IMR-90 (cell line): Measurements from ENCODE around the gene NUP210L. TPM values are rescaled to one million over a fixed set of nuclear protein-coding genes. Genes with fewer than 3 reads are reported as not detected.

ENCODE experiments used
- ATAC-seq: fragments of 200-7000 bp; cut with Tn5 transposase; 2 replicates; pipeline ENCODE4 v1.9.1; 2020; ENCODE audit warnings: low read depth, mild to moderate bottlenecking, moderate library complexity
- BruUV-seq: library from RNA; stranded (reverse); fragments of 400-500 nt; replicated peaks from 2 replicates; lab custom pipeline; 2021; lab: Mats Ljungman, UMichigan
- CTCF ChIA-PET: fragments of 300-600 bp; formaldehyde crosslinking; extraction: SDS; loops from one replicate; lab custom pipeline; 2021; ENCODE audit warnings: antibody characterized with exemption; lab: Yijun Ruan, JAX
- POLR2A ChIA-PET: fragments of 300-600 bp; sonication (Branson Sonifier 250); formaldehyde crosslinking; loops from one replicate; lab custom pipeline; 2022; ENCODE audit warnings: antibody characterized with exemption; ENCODE audit not compliant: unreplicated experiment; lab: Charles Lee
- DNase-seq: peaks from one replicate; pipeline ENCODE4 v3.0.0; 2013
- H2AFZ ChIP-seq: replicated peaks from 2 replicates; pipeline ENCODE3; 2013; ENCODE audit warnings: low read length, mild to moderate bottlenecking; ENCODE audit not compliant: poor library complexity
- H2AK5ac ChIP-seq: 2 replicates; pipeline ENCODE4 v1.6.1; 2013; ENCODE audit warnings: low read depth, low read length, inconsistent platforms
- H2AK9ac ChIP-seq: replicated peaks from 2 replicates; pipeline ENCODE3; 2013; ENCODE audit warnings: mild to moderate bottlenecking, low read depth, low read length, moderate library complexity; ENCODE audit not compliant: poor library complexity
- H2BK120ac ChIP-seq: 2 replicates; pipeline ENCODE4 v1.6.1; 2013; ENCODE audit warnings: low read depth, low read length, inconsistent platforms
- H2BK15ac ChIP-seq: 3 replicates; pipeline ENCODE4 v1.6.1; 2013; ENCODE audit warnings: low read depth, low read length, inconsistent platforms
- H2BK20ac ChIP-seq: 2 replicates; pipeline ENCODE4 v1.6.1; 2013; ENCODE audit warnings: low read depth, mild to moderate bottlenecking, inconsistent platforms, low read length, moderate library complexity
- H2BK5ac ChIP-seq: 2 replicates; pipeline ENCODE4 v1.6.1; 2013; ENCODE audit warnings: mild to moderate bottlenecking, low read depth, low read length, inconsistent platforms; ENCODE audit not compliant: poor library complexity, severe bottlenecking
- H3K14ac ChIP-seq: replicated peaks from 2 replicates; pipeline ENCODE4 v1.6.1; 2013; ENCODE audit warnings: low read depth, low read length, inconsistent platforms
- H3K18ac ChIP-seq: 2 replicates; pipeline ENCODE4 v1.6.1; 2013; ENCODE audit warnings: low read depth, low read length, control low read depth
- H3K23ac ChIP-seq: 2 replicates; pipeline ENCODE4 v1.6.1; 2013; ENCODE audit warnings: low read depth, low read length, inconsistent platforms
- H3K27ac ChIP-seq: 2 replicates; pipeline ENCODE4 v1.5.1; 2013; ENCODE audit warnings: mild to moderate bottlenecking, control low read depth, low read length; ENCODE audit not compliant: insufficient read depth
- H3K27me3 ChIP-seq: 2 replicates; pipeline ENCODE4 v1.6.1; 2013; ENCODE audit warnings: low read length; ENCODE audit not compliant: control insufficient read depth, insufficient read depth
- H3K36me3 ChIP-seq: 2 replicates; pipeline ENCODE4 v1.6.1; 2013; ENCODE audit warnings: low read length, mixed read lengths; ENCODE audit not compliant: control insufficient read depth, insufficient read depth
- H3K4ac ChIP-seq: 2 replicates; pipeline ENCODE4 v1.6.1; 2013; ENCODE audit warnings: low read depth, low read length, inconsistent platforms
- H3K4me1 ChIP-seq: 2 replicates; pipeline ENCODE4 v1.6.1; 2013; ENCODE audit warnings: low read length, mixed read lengths; ENCODE audit not compliant: control insufficient read depth, insufficient read depth
- H3K4me2 ChIP-seq: 2 replicates; pipeline ENCODE4 v1.6.1; 2013; ENCODE audit warnings: low read depth, mild to moderate bottlenecking, control low read depth, low read length, moderate library complexity
- H3K4me3 ChIP-seq: 2 replicates; pipeline ENCODE4 v1.5.1; 2013; ENCODE audit warnings: low read depth, mild to moderate bottlenecking, control low read depth, low read length, moderate library complexity; ENCODE audit not compliant: insufficient read depth
- H3K56ac ChIP-seq: 2 replicates; pipeline ENCODE4 v1.6.1; 2013; ENCODE audit warnings: low read length, inconsistent platforms; ENCODE audit not compliant: insufficient read depth; ENCODE audit errors: extremely low read depth
- H3K79me1 ChIP-seq, 2 experiments: 2 replicates each; pipeline ENCODE4 v1.6.1; 2013; ENCODE audit warnings: low read length in 2 of 2, inconsistent platforms in 1 of 2, low read depth in 1 of 2
- H3K9ac ChIP-seq: 2 replicates; pipeline ENCODE4 v1.6.1; 2013; ENCODE audit warnings: low read depth, low read length, control low read depth
- H3K9me1 ChIP-seq: 2 replicates; pipeline ENCODE4 v1.6.1; 2013; ENCODE audit warnings: low read length, inconsistent platforms; ENCODE audit not compliant: insufficient read depth
- H3K9me3 ChIP-seq: 2 replicates; pipeline ENCODE4 v1.6.1; 2013; ENCODE audit warnings: low read length; ENCODE audit not compliant: control insufficient read depth, insufficient read depth
- H4K20me1 ChIP-seq: 2 replicates; pipeline ENCODE4 v1.6.1; 2013; ENCODE audit warnings: low read length, inconsistent platforms; ENCODE audit not compliant: insufficient read depth
- H4K5ac ChIP-seq: 2 replicates; pipeline ENCODE4 v1.6.1; 2013; ENCODE audit warnings: mild to moderate bottlenecking, low read depth, low read length, control low read depth
- H4K8ac ChIP-seq, 2 experiments: 2 replicates each; pipeline ENCODE4 v1.6.1; 2013; ENCODE audit warnings: low read depth in 2 of 2, low read length in 2 of 2, control low read depth in 1 of 2, inconsistent platforms in 1 of 2
- H4K91ac ChIP-seq: 2 replicates; pipeline ENCODE4 v1.6.1; 2013; ENCODE audit warnings: low read depth, low read length, inconsistent platforms; ENCODE audit not compliant: insufficient read depth
- BHLHE40 ChIP-seq: fragments of 150-350 bp; IDR thresholded peaks from 2 replicates; pipeline ENCODE4 v1.6.1; 2016; ENCODE audit warnings: mild to moderate bottlenecking, low read depth, low read length
- CEBPB ChIP-seq: IDR thresholded peaks from 2 replicates; pipeline ENCODE4 v1.6.1; 2012; ENCODE audit warnings: low read depth, low read length, improper control_type of control experiment
- CHD1 ChIP-seq: IDR thresholded peaks from 2 replicates; pipeline ENCODE4 v1.6.1; 2012; ENCODE audit warnings: low read depth, low read length, improper control_type of control experiment
- FOS ChIP-seq: fragments of 150-350 bp; IDR thresholded peaks from 2 replicates; pipeline ENCODE4 v1.6.1; 2016; ENCODE audit warnings: low read depth, low read length
- MAFK ChIP-seq: IDR thresholded peaks from 2 replicates; pipeline ENCODE4 v1.6.1; 2012; ENCODE audit warnings: low read depth, low read length, improper control_type of control experiment
- MAZ ChIP-seq: IDR thresholded peaks from 2 replicates; pipeline ENCODE4 v1.6.1; 2012; ENCODE audit warnings: low read depth, mild to moderate bottlenecking, low read length, improper control_type of control experiment, moderate library complexity, borderline replicate concordance
- MXI1 ChIP-seq: IDR thresholded peaks from 2 replicates; pipeline ENCODE4 v1.6.1; 2012; ENCODE audit warnings: low read depth, mild to moderate bottlenecking, low read length, moderate library complexity, borderline replicate concordance
- NFE2L2 ChIP-seq: fragments of 150-350 bp; IDR thresholded peaks from 2 replicates; pipeline ENCODE4 v1.6.1; 2016; ENCODE audit warnings: low read depth, mild to moderate bottlenecking, low read length
- POLR2A ChIP-seq: IDR thresholded peaks from 2 replicates; pipeline ENCODE4 v1.6.1; 2012; ENCODE audit warnings: mild to moderate bottlenecking, low read depth, low read length
- RAD21 ChIP-seq: IDR thresholded peaks from 2 replicates; pipeline ENCODE4 v1.6.1; 2012; ENCODE audit warnings: low read length, improper control_type of control experiment
- RFX5 ChIP-seq: IDR thresholded peaks from 2 replicates; pipeline ENCODE4 v1.8.0; 2012; ENCODE audit warnings: low read depth, mild to moderate bottlenecking, low read length, moderate library complexity
- WGBS, 2 experiments: methylation state at CpG; one replicate each; pipeline versions ENCODE4 v1.1.5 to v1.1.7; 2013; ENCODE audit warnings: missing lambda C conversion rate in 2 of 2; ENCODE audit not compliant: insufficient read length in 1 of 2; ENCODE audit errors: extremely low coverage in 2 of 2; 5-methylcytosine and 5-hydroxymethylcytosine counted together
- dilution Hi-C: fragments of 300-500 bp; cut with HindIII; formaldehyde crosslinking; loops from one replicate; pipeline ENCODE4 v1.14.3; 2018; ENCODE audit warnings: low sequenced_read_pairs; ENCODE audit not compliant: unreplicated experiment
- in situ Hi-C: fragments of 300-500 bp; cut with MboI; formaldehyde crosslinking; loops from 3 replicates; pipeline ENCODE4 v1.14.3; 2019; ENCODE audit warnings: low sequenced_read_pairs, inconsistent platforms, mixed read lengths
- intact Hi-C: fragments of 100-400 bp; cut with micrococcal nuclease; formaldehyde crosslinking; loops from 2 replicates; pipeline ENCODE4 v1.10.0; 2022
- polyA plus RNA-seq, 3 experiments: library from polyadenylated mRNA; depleted of rRNA; stranded (reverse); fragments of >200 nt; gene quantifications; 2 replicates each; pipeline ENCODE4 v1.2.3, GENCODE V29; 2012; ENCODE audit warnings: low replicate concordance in 1 of 3
- total RNA-seq: library from RNA; depleted of rRNA; stranded (reverse); fragments of >200 nt; gene quantifications from 2 replicates; pipeline ENCODE4 v1.2.3, GENCODE V29; 2012
- TF ChIP-seq, protein P1 (sequence below): conservative IDR thresholded peaks from 2 replicates; pipeline ENCODE4 v1.5.1; 2012; ENCODE audit warnings: mild to moderate bottlenecking, low read depth, low read length, improper control_type of control experiment
- TF ChIP-seq, protein P2 (sequence below): fragments of 150-350 bp; IDR thresholded peaks from 2 replicates; pipeline ENCODE4 v1.6.1; 2016; ENCODE audit warnings: low read depth, mild to moderate bottlenecking, low read length, moderate library complexity, borderline replicate concordance

Gene NUP210L
- total and polyA plus RNA-seq, 2 of the 4 experiments (the other 2 are of a cell fraction): under 0.01 to 0.02 TPM

- ATAC-seq (no peak), DNase-seq (no peak)
- no peak overlapping the region for H2BK120ac ChIP-seq
- ChIA-PET CTCF (no interaction called here), POLR2A (no interaction called here)
- no peaks in the 10 kb centered on the region for H3K27me3 ChIP-seq
- no peak overlapping the region for H3K4me2 ChIP-seq
- no peaks in the 10 kb centered on the region for H3K9me3 ChIP-seq
- no peak overlapping the region for H3K27ac ChIP-seq
- dilution Hi-C loops (no loop called here), intact Hi-C loops (no loop called here), in situ Hi-C loops (no loop called here)
- BruUV-seq: no TSS peak
- no peak overlapping the region for H4K5ac ChIP-seq
- H3K4me3 ChIP-seq: no peak overlapping the region
- H2AK9ac ChIP-seq: no peak overlapping the region
- H3K4me1 ChIP-seq: peaks cover 4% of the 10 kb centered on the region
- no peak overlapping the region for H3K4ac ChIP-seq
- H2AK5ac ChIP-seq: no peak overlapping the region
- no peak overlapping the region for H2BK20ac ChIP-seq
- no peak overlapping the region for H2AFZ ChIP-seq
- no peak overlapping the region for H3K23ac ChIP-seq
- H3K14ac ChIP-seq: no peak overlapping the region
- H3K79me1 ChIP-seq: peaks cover 47 to 58% of the 10 kb centered on the region in 2 experiments
- no peak overlapping the region for H4K91ac ChIP-seq
- no peak overlapping the region for H3K18ac ChIP-seq
- no peak overlapping the region for H2BK15ac ChIP-seq
- no peak overlapping the region for H3K56ac ChIP-seq
- H2BK5ac ChIP-seq: no peak overlapping the region
- peaks cover 2% of the 10 kb centered on the region; the same call in 1 of the 2 replicates for H3K9me1 ChIP-seq
- H3K9ac ChIP-seq: no peak overlapping the region
- TF ChIP-seq MXI1: no peak
- no peak for TF ChIP-seq MAFK
- no peak for TF ChIP-seq RAD21
- no peak for TF ChIP-seq CHD1
- TF ChIP-seq, protein P1, sequence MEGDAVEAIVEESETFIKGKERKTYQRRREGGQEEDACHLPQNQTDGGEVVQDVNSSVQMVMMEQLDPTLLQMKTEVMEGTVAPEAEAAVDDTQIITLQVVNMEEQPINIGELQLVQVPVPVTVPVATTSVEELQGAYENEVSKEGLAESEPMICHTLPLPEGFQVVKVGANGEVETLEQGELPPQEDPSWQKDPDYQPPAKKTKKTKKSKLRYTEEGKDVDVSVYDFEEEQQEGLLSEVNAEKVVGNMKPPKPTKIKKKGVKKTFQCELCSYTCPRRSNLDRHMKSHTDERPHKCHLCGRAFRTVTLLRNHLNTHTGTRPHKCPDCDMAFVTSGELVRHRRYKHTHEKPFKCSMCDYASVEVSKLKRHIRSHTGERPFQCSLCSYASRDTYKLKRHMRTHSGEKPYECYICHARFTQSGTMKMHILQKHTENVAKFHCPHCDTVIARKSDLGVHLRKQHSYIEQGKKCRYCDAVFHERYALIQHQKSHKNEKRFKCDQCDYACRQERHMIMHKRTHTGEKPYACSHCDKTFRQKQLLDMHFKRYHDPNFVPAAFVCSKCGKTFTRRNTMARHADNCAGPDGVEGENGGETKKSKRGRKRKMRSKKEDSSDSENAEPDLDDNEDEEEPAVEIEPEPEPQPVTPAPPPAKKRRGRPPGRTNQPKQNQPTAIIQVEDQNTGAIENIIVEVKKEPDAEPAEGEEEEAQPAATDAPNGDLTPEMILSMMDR: no peak
- TF ChIP-seq, protein P2, sequence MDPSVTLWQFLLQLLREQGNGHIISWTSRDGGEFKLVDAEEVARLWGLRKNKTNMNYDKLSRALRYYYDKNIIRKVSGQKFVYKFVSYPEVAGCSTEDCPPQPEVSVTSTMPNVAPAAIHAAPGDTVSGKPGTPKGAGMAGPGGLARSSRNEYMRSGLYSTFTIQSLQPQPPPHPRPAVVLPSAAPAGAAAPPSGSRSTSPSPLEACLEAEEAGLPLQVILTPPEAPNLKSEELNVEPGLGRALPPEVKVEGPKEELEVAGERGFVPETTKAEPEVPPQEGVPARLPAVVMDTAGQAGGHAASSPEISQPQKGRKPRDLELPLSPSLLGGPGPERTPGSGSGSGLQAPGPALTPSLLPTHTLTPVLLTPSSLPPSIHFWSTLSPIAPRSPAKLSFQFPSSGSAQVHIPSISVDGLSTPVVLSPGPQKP: no peak
- TF ChIP-seq BHLHE40: no peak
- no peak for TF ChIP-seq MAZ
- TF ChIP-seq CEBPB: no peak
- TF ChIP-seq POLR2A: no peak
- TF ChIP-seq NFE2L2: no peak
- no peak for TF ChIP-seq FOS
- no peak for TF ChIP-seq RFX5
- H4K8ac ChIP-seq: no peak overlapping the region
- no CpG with 5 or more reads among the region's 4 CpGs for WGBS, 2 experiments
- H3K36me3 ChIP-seq: peaks cover 70% of the 10 kb centered on the region
- peaks cover 57% of the 10 kb centered on the region for H4K20me1 ChIP-seq
These were observed 16.3 kb upstream of the NUP210L start for GRCh38 chr1:154171223-154171583.
